Endothelial cell of umbilical vein (primary cell): ENCODE results near the gene PIEZO2. TPM values are rescaled to one million over a fixed set of nuclear protein-coding genes. Genes with fewer than 3 reads are reported as not detected.

Source experiments
- BruUV-seq: library from RNA; stranded (reverse); fragments of 400-500 nt; replicated peaks from 2 replicates; lab custom pipeline; 2021; lab: Mats Ljungman, UMichigan
- CTCF ChIA-PET: fragments of 300-600, 350-600 bp; sonication (Branson Sonifier 250); formaldehyde crosslinking; loops from one replicate; lab custom pipeline; 2021; ENCODE audit warnings: antibody characterized with exemption, inconsistent platforms; lab: Charles Lee
- POLR2A ChIA-PET: fragments of 300-600, 350-600 bp; sonication (Branson Sonifier 250); formaldehyde crosslinking; loops from one replicate; lab custom pipeline; 2021; ENCODE audit warnings: antibody characterized with exemption, inconsistent platforms; lab: Charles Lee
- DNase-seq: peaks from one replicate; pipeline ENCODE4 v3.0.0-alpha.2; 2011; ENCODE audit warnings: low read depth, low spot score
- FAIRE-seq: peaks from 2 replicates; lab custom pipeline; 2011; peaks lifted over from hg19 to GRCh38; lab: Jason Lieb, UNC
- H2AFZ ChIP-seq: 2 replicates; pipeline ENCODE4 v1.6.0; 2012; ENCODE audit warnings: low read depth, low read length, control low read depth, inconsistent platforms
- H3K27ac ChIP-seq: 2 replicates; pipeline ENCODE4 v1.5.1; 2011; ENCODE audit warnings: low read depth, mild to moderate bottlenecking, control low read depth, low read length, moderate library complexity; ENCODE audit not compliant: insufficient read depth
- H3K27me3 ChIP-seq, 2 experiments: 2 replicates each; pipeline versions ENCODE4 v1.6.0 to v1.6.1; 2011; ENCODE audit warnings: low read length in 2 of 2, mixed read lengths in 1 of 2; ENCODE audit not compliant: control insufficient read depth in 2 of 2, insufficient read depth in 2 of 2
- H3K36me3 ChIP-seq, 2 experiments: 2 replicates in 1 of 2; 3 replicates in 1 of 2; pipeline ENCODE4 v1.5.1; 2011; ENCODE audit warnings: low read length in 2 of 2, mild to moderate bottlenecking in 1 of 2, moderate library complexity in 1 of 2; ENCODE audit not compliant: control insufficient read depth in 2 of 2, insufficient read depth in 2 of 2; ENCODE audit errors: extremely low read depth in 1 of 2
- H3K4me1 ChIP-seq: 3 replicates; pipeline ENCODE4 v1.5.1; 2011; ENCODE audit warnings: mild to moderate bottlenecking, low read length; ENCODE audit not compliant: control insufficient read depth, insufficient read depth; ENCODE audit errors: extremely low read depth
- H3K4me2 ChIP-seq: 2 replicates; pipeline ENCODE4 v1.6.1; 2011; ENCODE audit warnings: low read length, control low read depth, mixed read lengths; ENCODE audit not compliant: insufficient read depth
- H3K4me3 ChIP-seq, 3 experiments: fragments of 200-600 bp in 1 of 3; sonication (generic), shearing (Covaris generic) in 1 of 3; replicated peaks in 1 of 3; 2 replicates each; pipeline ENCODE4 v1.5.1; 2011 to 2016; ENCODE audit warnings: control low read depth in 3 of 3, low read length in 3 of 3, mild to moderate bottlenecking in 2 of 3, inconsistent platforms in 1 of 3, low read depth in 1 of 3, moderate library complexity in 1 of 3; ENCODE audit not compliant: insufficient read depth in 1 of 3
- H3K79me2 ChIP-seq: 2 replicates; pipeline ENCODE4 v1.6.0; 2012; ENCODE audit warnings: low read length, inconsistent platforms; ENCODE audit not compliant: control insufficient read depth, insufficient read depth
- H3K9ac ChIP-seq: replicated peaks from 2 replicates; pipeline ENCODE3; 2011; ENCODE audit warnings: low read length, control low read depth; ENCODE audit not compliant: insufficient read depth; ENCODE audit errors: extremely low read depth
- H3K9me1 ChIP-seq: replicated peaks from 3 replicates; pipeline ENCODE4 v1.6.0; 2011; ENCODE audit warnings: mild to moderate bottlenecking, low read length; ENCODE audit not compliant: control insufficient read depth, insufficient read depth; ENCODE audit errors: extremely low read depth
- H3K9me3 ChIP-seq: replicated peaks from 2 replicates; pipeline ENCODE4 v1.5.1; 2012; ENCODE audit warnings: low read length, inconsistent platforms; ENCODE audit not compliant: control insufficient read depth, insufficient read depth
- H4K20me1 ChIP-seq: replicated peaks from 2 replicates; pipeline ENCODE3; 2011; ENCODE audit warnings: mild to moderate bottlenecking, low read length; ENCODE audit not compliant: control insufficient read depth, insufficient read depth; ENCODE audit errors: extremely low read depth
- CTCF ChIP-seq, 2 donors: IDR thresholded peaks; 1 replicate in 1 of 2; 2 replicates in 1 of 2; pipeline ENCODE4 v1.5.1; 2011; ENCODE audit warnings: low read length in 2 of 2, mild to moderate bottlenecking in 2 of 2, moderate library complexity in 2 of 2, control low read depth in 1 of 2, inconsistent platforms in 1 of 2, low read depth in 1 of 2; ENCODE audit not compliant: insufficient read depth in 1 of 2; ENCODE audit errors: extremely low read depth in 1 of 2
- EZH2 ChIP-seq: IDR thresholded peaks from 2 replicates; pipeline ENCODE4 v1.6.1; 2012; ENCODE audit warnings: borderline replicate concordance, low read depth, mild to moderate bottlenecking, moderate library complexity, low read length, inconsistent platforms; ENCODE audit not compliant: severe bottlenecking
- FOS ChIP-seq: IDR thresholded peaks from 2 replicates; pipeline ENCODE4 v1.6.1; 2011; ENCODE audit warnings: mild to moderate bottlenecking, low read length, moderate library complexity, borderline replicate concordance; ENCODE audit not compliant: insufficient read depth
- GATA2 ChIP-seq: IDR thresholded peaks from 2 replicates; pipeline ENCODE4 v1.7.0; 2011; ENCODE audit warnings: low read depth, mild to moderate bottlenecking, moderate library complexity, mixed read lengths, low read length; ENCODE audit not compliant: insufficient read length, insufficient read depth
- JUN ChIP-seq: IDR thresholded peaks from 2 replicates; pipeline ENCODE4 v1.6.1; 2011; ENCODE audit warnings: borderline replicate concordance, low read depth; ENCODE audit not compliant: insufficient read length, insufficient read depth
- MAX ChIP-seq: IDR thresholded peaks from 2 replicates; pipeline ENCODE4 v1.6.1; 2011; ENCODE audit not compliant: insufficient read depth, insufficient read length
- MYC ChIP-seq: IDR thresholded peaks from one replicate; pipeline ENCODE4 v1.6.1; 2011; ENCODE audit warnings: mild to moderate bottlenecking, low read depth, low read length
- POLR2A ChIP-seq: IDR thresholded peaks from 2 replicates; pipeline ENCODE4 v1.6.1; 2012; ENCODE audit warnings: low read depth, mild to moderate bottlenecking, control low read depth, low read length
- POLR2AphosphoS5 ChIP-seq: IDR thresholded peaks from 2 replicates; pipeline ENCODE4 v1.6.1; 2012; ENCODE audit warnings: low read depth, mild to moderate bottlenecking, control low read depth, low read length, moderate library complexity; ENCODE audit not compliant: insufficient read depth
- dilution Hi-C: fragments of 300-500 bp; cut with MboI; formaldehyde crosslinking; loops from one replicate; pipeline ENCODE4 v1.15.0; 2019; ENCODE audit warnings: low sequenced_read_pairs; ENCODE audit not compliant: extremely low pct_ligation_motif_present
- intact Hi-C: fragments of 100-400 bp; cut with micrococcal nuclease; formaldehyde crosslinking; loops from one replicate; pipeline ENCODE4 v1.10.0; 2022
- polyA plus RNA-seq, 4 experiments: library from polyadenylated mRNA; depleted of rRNA in 3 of 4; stranded (reverse) in 3 of 4; unstranded in 1 of 4; fragments of >200 nt; gene quantifications; 2 replicates each; pipeline versions ENCODE4 v1.2.1 to v1.2.3, GENCODE V29; 2011 to 2012; ENCODE audit warnings: missing spikeins in 1 of 4
- total RNA-seq: library from RNA; stranded (reverse); gene quantifications from 2 replicates; pipeline ENCODE4 v1.2.3, GENCODE V29; 2021

The PIEZO2 gene
- total and polyA plus RNA-seq, 2 donors (not counting 3 experiments of a cell fraction or from before 2014, with no cell fraction given), result 1.7 to 11.2 TPM

GRCh38 chr18:10689236-10690034, 459.9 kb downstream of the PIEZO2 start:
- Histone ChIP-seq H3K36me3 (no peaks in the 10 kb centered on the region), H3K79me2 (no peaks in the 10 kb centered on the region), H3K4me2 (no peak overlapping the region), H2AFZ (no peak overlapping the region), H3K4me3 (no peak overlapping the region), H3K27ac (no peak overlapping the region), H3K9ac (no peak overlapping the region), H4K20me1 (no peaks in the 10 kb centered on the region), H3K4me1 (no peaks in the 10 kb centered on the region), H3K9me3 (no peaks in the 10 kb centered on the region), H3K9me1 (no peaks in the 10 kb centered on the region), H3K27me3 (no peaks in the 10 kb centered on the region)
- TF ChIP-seq MAX, result no peak
- TF ChIP-seq JUN, result no peak
- no peak for TF ChIP-seq CTCF (IDR thresholded peaks at IDR 0.05; ENCODE audit: extremely low read depth in 1 of 2, insufficient read depth in 1 of 2, low read depth in 1 of 2, low read length in 2 of 2)
- TF ChIP-seq MYC, result no peak
- TF ChIP-seq EZH2, result no peak
- TF ChIP-seq FOS, result no peak
- no peak for TF ChIP-seq GATA2
- no peak for TF ChIP-seq POLR2A
- no peak for TF ChIP-seq POLR2AphosphoS5
- dilution Hi-C loops (no loop called here), intact Hi-C loops (no loop called here)
- DNase-seq, result no peak
- CTCF ChIA-PET, result no interaction called here
- no peak for FAIRE-seq
- no TSS peak for BruUV-seq
- POLR2A ChIA-PET, result no interaction called here
